NCI-H2029 (cell line): ENCODE measurements around the gene SMIM41.
"Not testable (repeated sequence)": the region's sequence is repeated elsewhere in the genome, so short reads cannot be mapped to it uniquely, and the experiment has no call there.

ENCODE experiments used
- DNase-seq: peaks from one replicate; lab custom pipeline; 2025; lab: John Stamatoyannopoulos, UW

SMIM41 gene

DNA sequence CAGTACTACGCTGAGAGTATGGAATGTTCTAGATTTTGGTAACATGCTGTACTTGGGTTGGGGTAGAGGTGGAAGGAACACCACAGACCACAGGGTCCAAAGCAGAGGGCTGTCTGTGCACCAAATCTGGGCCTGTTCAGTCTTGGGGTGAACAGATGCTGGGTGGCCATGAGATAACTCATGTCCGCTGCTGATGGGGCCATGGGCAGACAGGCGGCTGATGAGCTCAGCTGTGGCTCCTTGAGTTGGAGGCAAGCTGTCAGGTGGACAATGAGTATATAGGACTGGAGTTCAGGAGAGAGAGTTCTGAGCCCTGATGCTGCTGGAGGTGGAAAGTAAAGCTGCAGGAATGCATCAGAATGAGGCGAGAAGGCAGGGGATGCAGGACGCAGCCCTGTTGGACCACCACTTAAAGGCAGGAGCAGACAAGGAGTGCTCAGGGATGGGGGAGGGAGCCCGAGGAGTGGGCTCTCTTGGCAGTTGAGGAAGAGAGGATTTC lies 6.2 kb downstream of the SMIM41 start:
- no peak for DNase-seq

- DNase-seq, result peak; percentile 46
Measured at GRCh38 chr12:52086366-52086765, 6.9 kb downstream of the SMIM41 start.

GRCh38 chr12:52086944-52087835 lies 7.7 kb downstream of the SMIM41 start:
- no peak for DNase-seq

DNA sequence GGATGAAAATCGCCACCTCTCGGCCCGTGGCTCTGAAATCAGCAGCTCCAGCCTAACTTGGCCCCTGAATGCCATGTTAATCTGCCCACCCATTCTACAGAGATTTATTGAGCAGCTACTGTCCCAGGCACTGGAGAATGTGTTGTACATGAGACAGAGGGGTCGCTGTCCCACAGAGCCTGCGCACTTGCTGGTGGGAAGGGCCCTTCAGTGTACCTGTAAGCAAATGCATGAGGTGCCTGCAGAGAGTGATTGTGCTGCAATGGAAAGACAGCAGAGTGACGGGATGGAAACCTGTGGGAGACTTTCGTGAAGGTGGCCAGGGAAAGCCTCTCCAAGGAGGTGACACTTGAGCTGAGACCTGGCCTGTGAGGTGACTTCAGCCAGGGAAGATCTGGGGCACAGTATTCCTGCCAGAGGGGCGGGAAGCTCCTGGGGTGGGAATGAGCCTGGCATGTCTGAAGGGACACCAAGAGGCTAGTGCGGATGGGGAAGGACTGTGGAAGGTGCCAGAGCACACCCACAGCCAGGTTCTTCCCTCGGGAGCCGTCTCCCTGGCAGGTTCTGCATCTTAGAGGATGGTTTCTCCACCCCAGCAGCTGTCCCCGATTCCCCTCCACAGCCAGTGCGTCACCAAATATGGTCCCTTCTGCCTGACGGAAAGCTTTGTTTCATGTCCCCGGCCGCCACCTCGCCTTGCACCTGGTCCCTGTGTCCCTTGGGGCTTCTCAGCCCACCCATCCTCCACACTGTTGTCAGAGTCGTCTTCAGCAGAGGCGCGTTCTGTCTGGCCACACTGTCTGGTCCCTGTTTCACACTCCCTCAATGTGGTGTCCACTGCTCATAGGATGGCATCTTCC lies 8.7 kb downstream of the SMIM41 start:
- DNase-seq, result no peak

- DNase-seq, result no peak
Measured at GRCh38 chr12:52089491-52089890, 10.0 kb downstream of the SMIM41 start.

- DNase-seq, result no peak
Measured at GRCh38 chr12:52090291-52090690, 10.8 kb downstream of the SMIM41 start.

GRCh38 chr12:52091061-52091460 lies 11.6 kb downstream of the SMIM41 start:
- no peak for DNase-seq

- DNase-seq, result no peak
Measured at GRCh38 chr12:52091869-52092268, 12.4 kb downstream of the SMIM41 start.

DNA sequence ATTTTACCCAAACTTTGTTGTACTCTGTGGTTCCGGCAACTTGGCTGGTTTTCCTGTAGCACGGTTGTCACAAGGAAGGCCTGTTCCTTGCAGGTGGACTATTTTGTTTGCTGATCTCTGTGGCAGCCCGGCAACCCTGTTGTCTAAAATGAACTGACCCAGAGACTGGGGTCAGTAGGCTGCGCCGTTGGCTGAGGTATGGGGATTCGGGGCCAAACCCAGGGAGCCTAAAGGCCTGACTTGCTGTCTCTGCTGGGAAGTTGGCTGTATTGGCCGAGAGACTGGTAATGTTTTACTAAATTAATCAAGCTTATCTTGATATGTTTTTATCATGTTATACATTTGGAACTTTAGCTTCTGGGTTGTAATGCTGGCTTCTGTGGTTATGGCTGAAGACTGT lies 13.8 kb downstream of the SMIM41 start:
- no peak for DNase-seq

GRCh38 chr12:52096332-52097044 lies 17.0 kb downstream of the SMIM41 start:
- no peak for DNase-seq

- DNase-seq, result no peak
Measured at GRCh38 chr12:52097045-52097666, 17.7 kb downstream of the SMIM41 start.

GRCh38 chr12:52104431-52105089 lies 25.1 kb downstream of the SMIM41 start:
- DNase-seq, result not testable (repeated sequence)

DNA sequence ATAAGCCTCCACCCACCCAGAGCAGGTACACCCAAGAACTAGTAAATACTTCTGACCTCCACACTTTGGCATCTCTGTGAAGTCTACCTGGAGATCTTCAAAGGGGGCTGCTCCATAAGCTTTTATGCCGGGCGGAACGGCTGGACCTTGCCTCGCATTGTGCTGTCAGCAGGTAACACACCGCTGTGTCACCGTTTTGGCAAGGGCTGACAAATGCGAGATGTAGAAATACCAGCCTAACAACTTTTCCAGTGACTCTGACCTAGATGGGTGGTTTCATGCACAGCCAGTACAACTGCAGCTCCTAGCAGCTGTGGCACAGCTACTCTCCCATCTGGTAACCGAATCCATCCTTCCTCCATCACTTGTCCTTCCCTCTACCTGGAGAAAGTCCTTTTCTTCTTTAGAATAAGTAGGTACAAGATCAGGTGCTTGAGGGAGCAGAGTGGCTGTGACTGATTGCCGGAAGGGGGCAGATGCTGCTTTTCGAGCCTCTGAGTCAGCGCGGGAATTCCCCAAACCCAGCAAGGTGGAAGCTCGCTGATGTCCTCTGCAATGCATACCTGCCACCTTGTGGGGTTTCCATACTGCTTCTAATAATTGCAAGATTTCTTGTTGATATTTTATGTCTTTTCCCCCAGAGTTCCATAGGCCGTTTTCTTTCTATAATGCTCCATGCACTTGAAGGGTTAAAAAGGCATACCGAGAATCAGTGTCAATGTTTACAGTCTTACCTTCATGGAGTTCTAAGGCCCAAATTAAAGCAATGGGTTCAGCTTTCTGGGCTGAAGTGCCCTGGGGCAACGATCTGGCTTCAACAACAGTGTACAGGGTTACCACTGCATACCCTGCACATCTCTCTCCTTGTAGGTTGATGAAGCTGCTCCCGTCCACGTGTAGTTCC lies 37.0 kb downstream of the SMIM41 start:
- DNase-seq, result peak; percentile 34

- peak; percentile 88 for DNase-seq
Measured at GRCh38 chr12:52117806-52118475, 38.4 kb downstream of the SMIM41 start.

DNA sequence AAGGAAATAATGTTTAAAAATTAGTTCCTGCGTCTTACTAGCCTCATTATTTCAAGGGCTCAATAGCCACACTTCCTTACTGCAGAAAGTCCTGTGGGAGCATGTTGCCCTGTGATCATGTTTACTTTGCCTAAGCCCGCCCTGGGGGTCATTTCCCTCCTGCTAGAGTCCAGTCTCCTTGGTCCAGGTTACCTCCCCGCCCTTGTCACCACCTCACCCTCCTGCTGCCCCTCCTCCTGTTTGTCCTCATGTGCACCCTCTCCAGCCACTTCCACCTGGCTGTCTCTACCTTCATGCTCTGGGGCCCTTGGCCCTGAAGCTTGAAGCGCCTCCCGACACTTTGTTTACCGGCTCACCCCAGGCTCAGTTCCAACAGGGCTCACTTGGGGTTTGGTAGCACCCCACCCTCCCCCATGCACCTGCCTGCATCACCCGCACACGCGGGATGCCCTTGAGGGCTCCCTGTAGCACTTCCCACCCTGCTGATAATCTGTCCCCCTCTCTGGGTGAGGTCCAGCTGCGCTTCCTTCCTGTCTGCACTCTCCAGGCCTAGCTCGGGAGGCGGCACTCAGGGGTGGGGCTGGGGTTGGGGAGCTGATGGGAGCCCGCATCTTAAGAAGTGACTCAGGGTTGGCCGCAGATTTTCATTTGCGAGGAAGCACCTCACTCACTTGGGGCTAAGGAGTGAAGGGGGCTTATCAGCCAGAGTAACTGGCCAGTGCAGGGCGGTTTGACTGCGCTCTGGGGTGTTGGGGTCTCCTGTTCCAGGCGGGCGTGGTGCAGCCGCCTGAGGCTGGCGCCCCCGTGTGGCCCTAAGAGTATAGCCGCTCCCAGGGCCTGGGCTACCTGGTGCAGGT lies 40.1 kb downstream of the SMIM41 start:
- peak; percentile 81 for DNase-seq

- DNase-seq, result no peak
Measured at GRCh38 chr12:52120951-52121823, 41.7 kb downstream of the SMIM41 start.

GRCh38 chr12:52121824-52122539 lies 42.5 kb downstream of the SMIM41 start:
- peak; percentile 52 for DNase-seq
